Measurements from ENCODE around the gene ALDH3B1.

- no peak for TF ChIP-seq POLR2A (IDR thresholded peaks at IDR 0.05)
- no peak for TF ChIP-seq CTCF (IDR thresholded peaks at IDR 0.05)
These were observed 4.2 kb downstream of the ALDH3B1 start for GRCh38 chr11:68014157-68014946.

All from testis (tissue), 2 donors.